Measurements from ENCODE around the gene SMC4. TPM values are rescaled to one million over a fixed set of nuclear protein-coding genes. Genes with fewer than 3 reads are reported as not detected.

SMC4 gene
- total and polyA plus RNA-seq, 2 of the 8 experiments (the other 6 are each of a cell fraction or from before 2014, with no cell fraction given): 26.6 to 118 TPM

DNA sequence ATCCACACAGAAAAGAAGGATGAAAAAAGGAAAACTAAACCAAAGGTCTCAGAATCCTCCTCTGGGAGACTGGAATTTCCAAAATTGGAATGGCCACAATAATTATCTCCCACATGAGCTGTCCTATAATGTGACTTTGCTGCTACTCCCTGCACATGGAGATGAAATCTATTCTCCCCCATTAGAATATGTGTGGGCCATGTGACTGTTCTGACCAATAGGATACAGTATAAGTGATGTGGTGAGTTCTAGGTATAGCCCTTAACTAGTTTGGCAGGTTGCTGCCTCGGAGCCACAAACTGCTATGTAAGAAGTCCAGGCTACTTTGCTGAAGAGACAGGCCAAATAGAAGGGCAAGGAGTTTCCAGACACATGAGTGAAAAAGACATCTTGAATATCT is 45.0 kb downstream of the SMC4 start:
- Histone ChIP-seq H2BK20ac (ENCODE audit: low read length) (no peak overlapping the region), H3K9me3 (ENCODE audit: insufficient read depth in 2 of 2, low read depth in 1 of 2, low read length in 1 of 2) (peaks cover 0 to 2% of the 10 kb centered on the region in 2 experiments; a peak in 3 of 4 replicates), H3K23me2 (ENCODE audit: low read depth, low read length) (no peaks in the 10 kb centered on the region), H4K8ac (ENCODE audit: extremely low read depth, insufficient read depth, low read length) (no peak overlapping the region), H2BK5ac (ENCODE audit: low read depth, low read length) (no peak overlapping the region), H3K36me3 (ENCODE audit: control insufficient read depth in 2 of 4, insufficient read depth in 4 of 4, low read length in 3 of 4) (peaks cover 0 to 53% (median 16%) of the 10 kb centered on the region in 4 experiments; a peak in 4 of 8 replicates), H3K4me3 (ENCODE audit: extremely low read depth in 1 of 4, insufficient read depth in 2 of 4, low read depth in 3 of 4, low read length in 4 of 4) (no peak overlapping the region), H4K91ac (replicated peaks; ENCODE audit: insufficient read length, low read length) (no peak overlapping the region), H3K27me3 (replicated peaks in 1 of 4; ENCODE audit: control insufficient read depth in 3 of 4, extremely low read depth in 1 of 4, insufficient read depth in 3 of 4, low read length in 3 of 4) (no peaks in the 10 kb centered on the region), H4K5ac (ENCODE audit: insufficient read length, low read depth, low read length) (no peak overlapping the region), H2AFZ (ENCODE audit: low read length) (no peak overlapping the region), H3K9ac (replicated peaks in 1 of 4; ENCODE audit: extremely low read depth in 1 of 4, low read depth in 3 of 4, low read length in 3 of 4) (no peak overlapping the region), H4K20me1 (replicated peaks in 1 of 2; ENCODE audit: control insufficient read depth in 1 of 2, insufficient read depth in 2 of 2, low read length in 2 of 2) (peaks cover 1% of the 10 kb centered on the region in 2 experiments), H3K14ac (ENCODE audit: insufficient read length) (no peak overlapping the region), H2BK12ac (ENCODE audit: low read depth, low read length) (no peak overlapping the region), H3K56ac (replicated peaks; ENCODE audit: insufficient read length, low read depth, low read length) (no peak overlapping the region), H3K79me2 (ENCODE audit: control insufficient read depth in 1 of 2, insufficient read depth in 2 of 2, low read length in 2 of 2) (peaks cover 35 to 97% of the 10 kb centered on the region in 2 experiments), H2BK15ac (ENCODE audit: low read length) (no peak overlapping the region), H3K4ac (replicated peaks; ENCODE audit: insufficient read length, low read depth, low read length) (no peak overlapping the region), H3K4me2 (ENCODE audit: insufficient read depth in 1 of 2, low read depth in 2 of 2, low read length in 2 of 2) (no peak overlapping the region), H2BK120ac (replicated peaks; ENCODE audit: low read depth, low read length) (no peak overlapping the region), H3K4me1 (replicated peaks in 1 of 4; ENCODE audit: control insufficient read depth in 3 of 4, insufficient read depth in 4 of 4, low read length in 3 of 4) (peaks cover 0 to 5% (median 1%) of the 10 kb centered on the region in 4 experiments; a peak in 3 of 7 replicates), H3K23ac (ENCODE audit: insufficient read length) (no peak overlapping the region), H3K18ac (ENCODE audit: extremely low read depth, low read length) (no peak overlapping the region), H3K27ac (ENCODE audit: low read depth, low read length) (no peak overlapping the region), H2AK5ac (ENCODE audit: low read depth, low read length) (no peak overlapping the region), H3K79me1 (ENCODE audit: low read depth, low read length) (no peaks in the 10 kb centered on the region; the same call in 1 of the 2 replicates)
- DNase-seq (ENCODE audit: low read depth in 1 of 2, low spot score in 2 of 2): no peak
- WGBS, 2 experiments (ENCODE audit: extremely low coverage in 1 of 2, insufficient coverage in 1 of 2, insufficient read length in 1 of 2, insufficient replicate concordance in 2 of 2, low coverage in 1 of 2, low lambda C conversion rate in 2 of 2, missing lambda C conversion rate in 1 of 2): 86% methylated on average over 1 of the region's 1 CpG; no CpG with 5 or more reads in 1 of the 2 experiments
- FAIRE-seq: no peak
- ChIA-PET POLR2A (ENCODE audit: partially characterized antibody) (interaction anchor here (1.0 to 2.4 kb wide), 2 partner anchors 8 kb away, joined by 3 to 12 read pairs; no protein-coding TSS in a partner anchor), CTCF (ENCODE audit: partially characterized antibody) (interaction anchor here (1.2 kb wide), 1 partner anchor 42 kb away, joined by 3 read pairs; no protein-coding TSS in a partner anchor)
- TF ChIP-seq, protein P1, sequence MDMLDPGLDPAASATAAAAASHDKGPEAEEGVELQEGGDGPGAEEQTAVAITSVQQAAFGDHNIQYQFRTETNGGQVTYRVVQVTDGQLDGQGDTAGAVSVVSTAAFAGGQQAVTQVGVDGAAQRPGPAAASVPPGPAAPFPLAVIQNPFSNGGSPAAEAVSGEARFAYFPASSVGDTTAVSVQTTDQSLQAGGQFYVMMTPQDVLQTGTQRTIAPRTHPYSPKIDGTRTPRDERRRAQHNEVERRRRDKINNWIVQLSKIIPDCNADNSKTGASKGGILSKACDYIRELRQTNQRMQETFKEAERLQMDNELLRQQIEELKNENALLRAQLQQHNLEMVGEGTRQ (IDR thresholded peaks at IDR 0.05; ENCODE audit: low read length): 0 out of 2 replicates have a peak, but pooled peaks have one; percentile 24
- no peak for TF ChIP-seq PHF8 (conservative IDR thresholded peaks at IDR 0.05; ENCODE audit: low read depth, low read length)
